Activated CD4-positive, alpha-beta memory T cell treated with anti-CD3 and anti-CD28 coated beads, Interleukin-2, amount 10 ng/mL, durations not matched to agents 7 days and 5 days (primary cell): Measurements from ENCODE around the gene XPNPEP2. TPM values are rescaled to one million over a fixed set of nuclear protein-coding genes. Genes with fewer than 3 reads are reported as not detected.
A peak's percentile ranks its signal among the peaks of the same experiment; 100 is the strongest.

Experiments used
- CTCF ChIA-PET: fragments of 350-600 bp; sonication (Branson Sonifier 250); formaldehyde crosslinking; loops from one replicate; lab custom pipeline; 2021; ENCODE audit warnings: antibody characterized with exemption, inconsistent platforms; lab: Charles Lee
- POLR2A ChIA-PET: fragments of 350-600 bp; sonication (Branson Sonifier 250); formaldehyde crosslinking; loops from one replicate; lab custom pipeline; 2021; ENCODE audit warnings: antibody characterized with exemption; lab: Charles Lee
- DNase-seq: peaks from one replicate; pipeline ENCODE4 v3.0.0-alpha.2; 2020
- H3K27ac Mint-ChIP-seq: one replicate; pipeline ENCODE4 v1.8.0; 2021; ENCODE audit warnings: mild to moderate bottlenecking, mixed read lengths
- H3K27me3 Mint-ChIP-seq: one replicate; pipeline ENCODE4 v1.8.0; 2021; ENCODE audit warnings: mixed read lengths
- H3K36me3 Mint-ChIP-seq: one replicate; pipeline ENCODE4 v1.8.0; 2021; ENCODE audit warnings: low read depth, mixed read lengths
- H3K4me1 Mint-ChIP-seq: one replicate; pipeline ENCODE4 v1.8.0; 2021; ENCODE audit warnings: mixed read lengths
- H3K4me3 Mint-ChIP-seq: one replicate; pipeline ENCODE4 v1.8.0; 2021; ENCODE audit warnings: mild to moderate bottlenecking, mixed read lengths
- H3K9me3 Mint-ChIP-seq: one replicate; pipeline ENCODE4 v1.8.0; 2021; ENCODE audit warnings: mixed read lengths
- total RNA-seq, 2 experiments: library from RNA; stranded (reverse); gene quantifications; one replicate each; pipeline ENCODE4 v1.2.3, GENCODE V29; 2021

The XPNPEP2 gene
- total RNA-seq, 2 experiments from 2014 or later: 1.7 to 2.1 TPM

GRCh38 chrX:129787336-129788055 lies 48.7 kb downstream of the XPNPEP2 start:
- ChIA-PET CTCF (interaction anchor here (0.6 to 1.6 kb wide), 5 partner anchors 14 to 180 kb away, joined by 3 to 5 read pairs (median 4); no protein-coding TSS in a partner anchor), POLR2A (interaction anchor here (0.6 to 20.1 kb wide), 6 partner anchors 6 to 30 kb away, joined by 3 to 229 read pairs (median 8); partner anchors contain the start of gene SASH3)
- Mint-ChIP-seq H3K27ac (peak overlapping the region; percentile 66), H3K36me3 (peaks cover 78% of the 10 kb centered on the region), H3K27me3 (no peaks in the 10 kb centered on the region), H3K4me3 (peak overlapping the region; percentile 6), H3K9me3 (no peaks in the 10 kb centered on the region), H3K4me1 (peaks cover 54% of the 10 kb centered on the region)
- no peak for DNase-seq

GRCh38 chrX:129788527-129788926 lies 49.7 kb downstream of the XPNPEP2 start:
- CTCF ChIA-PET: interaction anchor here (1.0 kb wide), 1 partner anchor 181 kb away, joined by 4 read pairs; no protein-coding TSS in a partner anchor
- POLR2A ChIA-PET: interaction anchor here (1.0 to 20.1 kb wide), 3 partner anchors 5 to 19 kb away, joined by 3 to 229 read pairs (median 229); partner anchors contain the start of gene SASH3
- Mint-ChIP-seq H3K27me3 (no peaks in the 10 kb centered on the region), H3K4me3 (no peak overlapping the region), H3K9me3 (no peaks in the 10 kb centered on the region), H3K27ac (no peak overlapping the region), H3K36me3 (peaks cover 77% of the 10 kb centered on the region), H3K4me1 (peaks cover 48% of the 10 kb centered on the region)
- no peak for DNase-seq

DNA sequence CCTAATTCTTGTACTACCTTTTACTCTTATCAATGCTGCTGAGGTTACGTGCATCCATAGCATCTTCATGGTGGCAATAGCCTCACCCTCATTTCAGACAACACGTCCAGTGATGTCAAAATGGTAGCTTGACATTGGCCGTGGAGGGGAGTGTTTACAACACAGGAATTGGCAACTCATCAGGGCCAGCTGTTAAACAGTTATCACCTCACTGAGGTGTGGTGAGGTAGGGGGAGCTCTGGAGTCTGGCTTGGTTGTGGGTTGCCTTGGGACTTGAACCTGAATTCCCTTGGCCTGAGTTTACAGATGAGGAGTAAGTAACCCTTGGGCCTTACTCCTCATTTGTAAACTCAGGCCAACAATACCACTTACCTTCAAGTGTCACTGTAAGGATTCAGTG lies 51.4 kb downstream of the XPNPEP2 start:
- ChIA-PET CTCF (interaction anchor here (0.5 kb wide), 1 partner anchor 52 kb away, joined by 5 read pairs; no protein-coding TSS in a partner anchor), POLR2A (interaction anchor here (0.7 to 20.1 kb wide), 4 partner anchors 4 to 44 kb away, joined by 4 to 229 read pairs (median 116); partner anchors contain the start of gene SASH3)
- no peaks in the 10 kb centered on the region for H3K9me3 Mint-ChIP-seq
- no peaks in the 10 kb centered on the region for H3K27me3 Mint-ChIP-seq
- H3K4me1 Mint-ChIP-seq: peaks cover 40% of the 10 kb centered on the region
- peaks cover 76% of the 10 kb centered on the region for H3K36me3 Mint-ChIP-seq
- H3K4me3 Mint-ChIP-seq: no peak overlapping the region
- no peak for DNase-seq
- H3K27ac Mint-ChIP-seq: peak overlapping the region; percentile 35

GRCh38 chrX:129790808-129791207 lies 52.0 kb downstream of the XPNPEP2 start:
- no peak for DNase-seq
- Mint-ChIP-seq H3K4me1 (peaks cover 37% of the 10 kb centered on the region), H3K36me3 (peaks cover 76% of the 10 kb centered on the region), H3K27ac (no peak overlapping the region), H3K9me3 (no peaks in the 10 kb centered on the region), H3K27me3 (no peaks in the 10 kb centered on the region), H3K4me3 (no peak overlapping the region)
- ChIA-PET CTCF (no interaction called here), POLR2A (interaction anchor here (1.2 to 20.1 kb wide), 5 partner anchors 3 to 34 kb away, joined by 3 to 229 read pairs (median 11); partner anchors contain the start of gene SASH3)

- no peak overlapping the region for H3K4me3 Mint-ChIP-seq
- H3K4me1 Mint-ChIP-seq: peaks cover 35% of the 10 kb centered on the region
- no peak for DNase-seq
- no peak overlapping the region for H3K27ac Mint-ChIP-seq
- no peaks in the 10 kb centered on the region for H3K9me3 Mint-ChIP-seq
- H3K36me3 Mint-ChIP-seq: peaks cover 74% of the 10 kb centered on the region
- H3K27me3 Mint-ChIP-seq: no peaks in the 10 kb centered on the region
- CTCF ChIA-PET: no interaction called here
- POLR2A ChIA-PET: interaction anchor here (1.2 to 20.1 kb wide), 5 partner anchors 2 to 35 kb away, joined by 3 to 229 read pairs (median 11); partner anchors contain the start of gene SASH3
Observed at GRCh38 chrX:129791336-129791735, 52.6 kb downstream of the XPNPEP2 start.

GRCh38 chrX:129791961-129792570 lies 53.3 kb downstream of the XPNPEP2 start:
- POLR2A ChIA-PET: interaction anchor here (0.7 to 13.8 kb wide), 5 partner anchors 11 to 113 kb away, joined by 3 to 229 read pairs (median 3); partner anchors contain the start of gene SASH3
- CTCF ChIA-PET: interaction anchor here (1.2 kb wide), 1 partner anchor 31 kb away, joined by 3 read pairs; no protein-coding TSS in a partner anchor
- H3K27me3 Mint-ChIP-seq: no peaks in the 10 kb centered on the region
- no peak for DNase-seq
- H3K4me1 Mint-ChIP-seq: peaks cover 30% of the 10 kb centered on the region
- H3K27ac Mint-ChIP-seq: no peak overlapping the region
- H3K4me3 Mint-ChIP-seq: no peak overlapping the region
- H3K36me3 Mint-ChIP-seq: peaks cover 71% of the 10 kb centered on the region
- no peaks in the 10 kb centered on the region for H3K9me3 Mint-ChIP-seq

- Mint-ChIP-seq H3K27ac (no peak overlapping the region), H3K4me3 (no peak overlapping the region), H3K9me3 (no peaks in the 10 kb centered on the region), H3K27me3 (no peaks in the 10 kb centered on the region), H3K36me3 (peaks cover 68% of the 10 kb centered on the region), H3K4me1 (peaks cover 29% of the 10 kb centered on the region)
- CTCF ChIA-PET: interaction anchor here (1.2 to 1.3 kb wide), 2 partner anchors 30 to 66 kb away, joined by 3 read pairs; no protein-coding TSS in a partner anchor
- DNase-seq: no peak
- POLR2A ChIA-PET: interaction anchor here (0.7 to 13.8 kb wide), 5 partner anchors 12 to 188 kb away, joined by 3 to 229 read pairs (median 3); partner anchors contain the start of gene SASH3
Observed at GRCh38 chrX:129792586-129793291, 54.0 kb downstream of the XPNPEP2 start.

- CTCF ChIA-PET: interaction anchor here (1.3 kb wide), 1 partner anchor 67 kb away, joined by 3 read pairs; no protein-coding TSS in a partner anchor
- H3K27ac Mint-ChIP-seq: no peak overlapping the region
- H3K27me3 Mint-ChIP-seq: no peaks in the 10 kb centered on the region
- H3K4me3 Mint-ChIP-seq: no peak overlapping the region
- H3K4me1 Mint-ChIP-seq: peaks cover 34% of the 10 kb centered on the region
- POLR2A ChIA-PET: interaction anchor here (1.1 to 13.8 kb wide), 4 partner anchors 13 to 189 kb away, joined by 3 to 229 read pairs (median 8); partner anchors contain the start of gene SASH3
- H3K9me3 Mint-ChIP-seq: no peaks in the 10 kb centered on the region
- DNase-seq: no peak
- H3K36me3 Mint-ChIP-seq: peaks cover 71% of the 10 kb centered on the region
Observed at GRCh38 chrX:129793604-129794191, 54.9 kb downstream of the XPNPEP2 start.

DNA sequence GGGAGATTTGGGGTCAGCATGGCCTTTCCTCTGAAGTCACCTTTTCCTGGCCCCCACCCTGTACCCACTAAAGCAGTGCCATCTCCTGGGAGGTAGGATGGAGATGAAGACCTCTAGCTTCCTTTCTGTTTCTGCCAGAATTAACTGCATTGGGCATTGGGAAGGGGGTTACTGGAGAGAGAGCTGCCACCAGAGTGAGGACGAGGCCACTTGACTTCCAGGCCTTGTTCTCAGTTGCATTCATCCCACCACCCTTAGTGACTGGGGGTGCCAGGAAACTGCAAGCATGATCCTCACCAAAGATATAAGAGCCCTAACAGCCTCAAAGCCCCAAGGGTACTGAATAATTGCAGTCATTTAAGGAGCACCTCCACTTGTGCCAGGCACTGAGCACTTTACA lies 56.8 kb downstream of the XPNPEP2 start:
- no peak for DNase-seq
- no peak overlapping the region for H3K4me3 Mint-ChIP-seq
- H3K9me3 Mint-ChIP-seq: no peaks in the 10 kb centered on the region
- no peaks in the 10 kb centered on the region for H3K27me3 Mint-ChIP-seq
- H3K27ac Mint-ChIP-seq: peak overlapping the region; percentile 0
- H3K4me1 Mint-ChIP-seq: peaks cover 37% of the 10 kb centered on the region
- ChIA-PET POLR2A (interaction anchor here (0.9 to 13.8 kb wide), 7 partner anchors 11 to 192 kb away, joined by 3 to 229 read pairs (median 3); partner anchors contain the start of gene SASH3), CTCF (interaction anchor here (1.3 kb wide), 2 partner anchors 12 to 19 kb away, joined by 3 to 4 read pairs; no protein-coding TSS in a partner anchor)
- H3K36me3 Mint-ChIP-seq: peaks cover 70% of the 10 kb centered on the region

DNA sequence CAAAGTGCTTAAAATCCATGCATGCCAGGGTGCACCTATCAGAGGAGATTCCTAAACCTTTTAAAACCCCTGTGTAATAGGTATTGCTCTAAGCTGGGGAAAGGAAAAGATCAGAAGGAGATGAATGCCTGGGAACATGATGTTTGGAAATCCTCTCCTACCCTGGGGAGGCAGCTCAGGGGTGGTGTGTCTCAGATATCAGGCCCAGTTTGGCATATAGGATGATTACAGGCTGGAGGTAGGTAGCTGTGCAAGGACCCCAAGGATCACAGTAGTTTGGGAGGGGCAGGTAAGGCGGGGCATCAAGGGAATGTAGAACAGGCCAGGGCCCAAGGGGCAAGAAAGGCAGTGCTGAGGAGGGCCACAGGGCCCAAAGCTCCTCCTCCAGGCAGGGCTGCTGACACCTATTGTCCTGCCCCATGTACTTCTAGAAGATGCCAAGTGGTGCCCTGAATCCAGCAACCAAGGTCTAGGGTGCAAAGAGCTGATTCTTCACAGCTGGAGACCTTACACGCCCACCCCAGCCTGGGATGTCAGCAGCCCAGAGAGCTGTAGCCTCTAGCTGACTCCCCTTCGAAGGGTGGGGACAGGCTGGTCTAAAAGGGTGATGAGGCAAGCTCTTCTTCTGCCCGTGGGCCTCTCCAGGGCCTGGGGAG lies 58.6 kb downstream of the XPNPEP2 start:
- Mint-ChIP-seq H3K27me3 (no peaks in the 10 kb centered on the region), H3K27ac (peak overlapping the region; percentile 35), H3K4me3 (no peak overlapping the region), H3K36me3 (peaks cover 55% of the 10 kb centered on the region), H3K4me1 (peaks cover 35% of the 10 kb centered on the region), H3K9me3 (no peaks in the 10 kb centered on the region)
- DNase-seq: no peak
- POLR2A ChIA-PET: interaction anchor here (0.8 to 13.8 kb wide), 10 partner anchors 12 to 290 kb away, joined by 3 to 229 read pairs (median 5); partner anchors contain the start of genes SASH3 and UTP14A
- CTCF ChIA-PET: interaction anchor here (2.8 kb wide), 1 partner anchor 26 kb away, joined by 12 read pairs; no protein-coding TSS in a partner anchor

DNA sequence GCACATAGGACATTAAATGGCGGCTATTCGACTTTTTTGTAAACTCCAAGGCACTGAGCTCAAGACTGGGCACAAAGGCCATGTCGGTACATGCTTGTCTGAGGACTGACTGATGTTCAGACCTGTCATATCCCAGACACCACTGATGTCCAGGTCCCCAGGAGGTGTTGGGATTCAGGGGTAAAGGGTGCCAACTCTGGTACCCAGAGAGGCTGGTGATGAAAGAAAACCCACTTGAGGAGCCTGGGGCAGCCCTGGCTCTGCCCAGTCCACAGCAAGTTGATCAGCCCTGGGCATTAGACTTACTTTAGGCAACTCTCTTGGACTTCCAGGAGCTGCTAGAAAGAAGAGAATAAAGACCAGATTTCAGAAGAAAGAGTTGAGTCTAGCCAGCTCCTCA lies 59.7 kb downstream of the XPNPEP2 start:
- Mint-ChIP-seq H3K36me3 (peaks cover 45% of the 10 kb centered on the region), H3K27me3 (no peaks in the 10 kb centered on the region), H3K4me3 (no peak overlapping the region), H3K4me1 (peaks cover 34% of the 10 kb centered on the region), H3K27ac (peak overlapping the region; percentile 66), H3K9me3 (no peaks in the 10 kb centered on the region)
- ChIA-PET POLR2A (interaction anchor here (1.1 to 13.8 kb wide), 10 partner anchors 11 to 110 kb away, joined by 3 to 229 read pairs (median 6); partner anchors contain the start of genes SASH3 and UTP14A), CTCF (interaction anchor here (0.9 to 2.8 kb wide), 3 partner anchors 17 to 230 kb away, joined by 3 to 12 read pairs (median 3); no protein-coding TSS in a partner anchor)
- no peak for DNase-seq
